ENCODE data around the gene ENAM. TPM values are rescaled to one million over a fixed set of nuclear protein-coding genes. Genes with fewer than 3 reads are reported as not detected.
"Not testable (repeated sequence)": the region's sequence is repeated elsewhere in the genome, so short reads cannot be mapped to it uniquely, and the experiment has no call there.

Gene ENAM
- total and polyA plus RNA-seq, 4 donors, result 0.06 to 0.46 TPM; not detected in 2

- no peak for DNase-seq (ENCODE audit: low read depth in 4 of 6, low spot score in 6 of 6)
- Histone ChIP-seq H3K4me3 (ENCODE audit: low read depth, low read length) (peak overlapping the region; percentile 82), H3K4me1 (ENCODE audit: control insufficient read depth, insufficient read depth, low read length) (peaks cover 17% of the 10 kb centered on the region), H3K9me3 (ENCODE audit: control insufficient read depth, insufficient read depth, low read length) (no peaks in the 10 kb centered on the region), H3K27me3 (ENCODE audit: control insufficient read depth, insufficient read depth, low read length) (no peaks in the 10 kb centered on the region), H3K27ac (ENCODE audit: low read depth, low read length) (peak overlapping the region; percentile 97), H3K36me3 (ENCODE audit: control insufficient read depth, insufficient read depth, low read length) (peaks cover 4% of the 10 kb centered on the region)
- under 1% methylated on average over 19 of the region's 19 CpGs for WGBS (ENCODE audit: insufficient coverage)
Measured at GRCh38 chr4:70688795-70689231, 60.3 kb downstream of the ENAM start.

- H3K36me3 ChIP-seq (ENCODE audit: control insufficient read depth, insufficient read depth, low read length), result peaks cover 11% of the 10 kb centered on the region
- H3K27me3 ChIP-seq (ENCODE audit: control insufficient read depth, insufficient read depth, low read length), result no peaks in the 10 kb centered on the region
- peaks cover 17% of the 10 kb centered on the region for H3K4me1 ChIP-seq (ENCODE audit: control insufficient read depth, insufficient read depth, low read length)
- H3K9me3 ChIP-seq (ENCODE audit: control insufficient read depth, insufficient read depth, low read length), result no peaks in the 10 kb centered on the region
- no peak overlapping the region for H3K27ac ChIP-seq (ENCODE audit: low read depth, low read length)
- H3K4me3 ChIP-seq (ENCODE audit: low read depth, low read length), result no peak overlapping the region
- WGBS (ENCODE audit: insufficient coverage), result no CpG with 5 or more reads among the region's 1 CpG
- DNase-seq (ENCODE audit: low read depth in 4 of 6, low spot score in 6 of 6), result no peak
Measured at GRCh38 chr4:70691661-70692060, 63.1 kb downstream of the ENAM start.

- not testable (repeated sequence) for H3K4me3 ChIP-seq (ENCODE audit: low read depth, low read length); DNase-seq (ENCODE audit: low read depth in 4 of 6, low spot score in 6 of 6); H3K4me1 ChIP-seq (ENCODE audit: control insufficient read depth, insufficient read depth, low read length); H3K27me3 ChIP-seq (ENCODE audit: control insufficient read depth, insufficient read depth, low read length); H3K27ac ChIP-seq (ENCODE audit: low read depth, low read length); H3K9me3 ChIP-seq (ENCODE audit: control insufficient read depth, insufficient read depth, low read length)
- peaks cover 11% of the 10 kb centered on the region for H3K36me3 ChIP-seq (ENCODE audit: control insufficient read depth, insufficient read depth, low read length)
- 100% methylated on average over 2 of the region's 7 CpGs for WGBS (ENCODE audit: insufficient coverage)
Measured at GRCh38 chr4:70694633-70695032, 66.1 kb downstream of the ENAM start.

Other genes with a start within 250 kb of the ENAM start
- gene SMR3B, start 245.6 kb upstream of the ENAM start, total RNA-seq, result not detected
- gene SMR3B, start 245.6 kb upstream of the ENAM start, polyA plus RNA-seq (ENCODE audit: insufficient read length in 2 of 2), result not detected
- gene OPRPN, start 230.8 kb upstream of the ENAM start, total RNA-seq, result not detected
- not detected for gene OPRPN, start 230.8 kb upstream of the ENAM start, polyA plus RNA-seq (ENCODE audit: insufficient read length in 2 of 2)
- gene MUC7, start 156.5 kb upstream of the ENAM start, total RNA-seq, result not detected
- gene MUC7, start 156.5 kb upstream of the ENAM start, polyA plus RNA-seq (ENCODE audit: insufficient read length in 2 of 2), result not detected
- not detected for gene AMTN, start 110.2 kb upstream of the ENAM start, total RNA-seq
- not detected for gene AMTN, start 110.2 kb upstream of the ENAM start, polyA plus RNA-seq (ENCODE audit: insufficient read length in 2 of 2)
- gene AMBN, start 36.5 kb upstream of the ENAM start, total RNA-seq, result not detected
- not detected for gene AMBN, start 36.5 kb upstream of the ENAM start, polyA plus RNA-seq (ENCODE audit: insufficient read length in 2 of 2)
- gene JCHAIN, start 37.8 kb downstream of the ENAM start, total RNA-seq, result 1 to 10 TPM in 1 of 2 donors, under 1 TPM in 1; 0.39 to 1.7 TPM
- gene JCHAIN, start 37.8 kb downstream of the ENAM start, polyA plus RNA-seq (ENCODE audit: insufficient read length in 2 of 2), result not detected
- 10 to 100 TPM; 16.4 to 18.7 TPM for gene UTP3, start 59.8 kb downstream of the ENAM start, total RNA-seq
- gene UTP3, start 59.8 kb downstream of the ENAM start, polyA plus RNA-seq (ENCODE audit: insufficient read length in 2 of 2), result 10 to 100 TPM; 21.8 to 28.3 TPM
- 100 to 1,000 TPM; 137 to 279 TPM for gene RUFY3, start 93.2 kb downstream of the ENAM start, total RNA-seq
- gene RUFY3, start 93.2 kb downstream of the ENAM start, polyA plus RNA-seq (ENCODE audit: insufficient read length in 2 of 2), result 100 to 1,000 TPM; 186 to 212 TPM
- 10 to 100 TPM; 71.8 to 73.9 TPM for gene GRSF1, start 211.1 kb downstream of the ENAM start, total RNA-seq
- gene GRSF1, start 211.1 kb downstream of the ENAM start, polyA plus RNA-seq (ENCODE audit: insufficient read length in 2 of 2), result 100 to 1,000 TPM in 1 of 2 donors, 10 to 100 TPM in 1; 93.5 to 100 TPM